Stimulated activated CD8-positive, alpha-beta memory T cell treated with anti-CD3 and anti-CD28 coated beads, Interleukin-12 subunit alpha, Interleukin-12 subunit beta, amount 100 ng/mL, for 4 hours (primary cell): Measurements from ENCODE around the gene EFNA2.

Experiments used
- DNase-seq: peaks from one replicate; pipeline ENCODE4 v3.0.0-alpha.2; 2020; ENCODE audit warnings: low read depth

EFNA2 gene

DNA sequence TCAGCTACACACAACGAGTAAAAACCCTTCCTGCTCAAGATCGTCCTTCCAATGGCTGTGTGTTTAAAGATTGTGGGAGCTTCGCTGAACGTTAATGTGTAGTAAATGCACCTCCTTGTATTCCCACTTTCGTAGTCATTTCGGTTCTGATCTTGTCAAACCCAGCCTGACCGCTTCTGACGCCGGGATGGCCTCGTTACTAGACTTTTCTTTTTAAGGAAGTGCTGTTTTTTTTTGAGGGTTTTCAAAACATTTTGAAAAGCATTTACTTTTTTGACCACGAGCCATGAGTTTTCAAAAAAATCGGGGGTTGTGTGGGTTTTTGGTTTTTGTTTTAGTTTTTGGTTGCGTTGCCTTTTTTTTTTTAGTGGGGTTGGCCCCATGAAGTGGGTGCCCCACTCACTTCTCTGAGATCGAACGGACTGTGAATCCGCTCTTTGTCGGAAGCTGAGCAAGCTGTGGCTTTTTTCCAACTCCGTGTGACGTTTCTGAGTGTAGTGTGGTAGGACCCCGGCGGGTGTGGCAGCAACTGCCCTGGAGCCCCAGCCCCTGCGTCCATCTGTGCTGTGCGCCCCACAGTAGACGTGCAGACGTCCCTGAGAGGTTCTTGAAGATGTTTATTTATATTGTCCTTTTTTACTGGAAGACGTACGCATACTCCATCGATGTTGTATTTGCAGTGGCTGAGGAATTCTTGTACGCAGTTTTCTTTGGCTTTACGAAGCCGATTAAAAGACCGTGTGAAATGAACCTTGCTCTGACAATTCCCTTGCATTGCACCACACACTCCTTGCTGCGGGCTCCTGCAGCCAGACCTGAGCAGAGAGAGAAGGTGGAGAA lies 13.0 kb upstream of the EFNA2 start:
- DNase-seq, result no peak

DNA sequence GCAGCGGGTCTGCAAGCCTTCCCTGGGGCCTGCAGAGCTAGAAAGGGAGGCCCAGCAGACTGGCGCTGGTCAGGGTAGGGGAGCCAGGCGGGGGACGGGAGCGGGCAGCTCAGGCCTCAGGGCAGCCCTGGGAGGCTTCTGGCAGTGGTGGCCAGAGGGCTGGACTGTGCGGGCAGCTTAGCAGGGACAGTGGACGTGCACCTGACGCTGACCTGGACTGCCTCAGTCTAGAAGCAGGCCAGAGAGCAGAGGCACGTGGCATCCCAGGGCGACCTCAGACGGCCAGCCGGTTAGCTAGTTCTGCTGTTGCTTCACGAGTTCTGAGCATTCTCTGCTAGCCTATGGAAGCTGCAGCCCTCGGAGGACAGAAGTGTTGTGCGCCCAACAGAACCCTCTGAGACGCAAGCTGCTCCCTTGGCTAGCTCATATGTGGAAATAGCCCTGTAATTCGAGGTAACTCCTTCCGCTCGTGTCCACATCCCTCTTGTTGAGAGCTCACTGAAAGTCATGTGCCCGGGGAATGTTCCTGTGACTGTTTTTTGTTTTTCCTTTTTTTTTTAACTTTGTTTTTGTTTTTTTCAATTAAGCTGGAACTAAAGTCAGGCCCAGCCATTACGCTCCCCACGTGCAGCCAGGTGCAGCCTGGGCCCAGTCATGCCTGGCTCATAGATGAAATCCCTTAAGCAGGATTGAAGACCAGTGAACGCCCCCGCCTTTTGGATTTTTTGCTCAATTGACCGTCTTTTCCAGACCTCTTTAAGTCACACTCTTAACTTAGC lies 12.2 kb upstream of the EFNA2 start:
- no peak for DNase-seq

DNA sequence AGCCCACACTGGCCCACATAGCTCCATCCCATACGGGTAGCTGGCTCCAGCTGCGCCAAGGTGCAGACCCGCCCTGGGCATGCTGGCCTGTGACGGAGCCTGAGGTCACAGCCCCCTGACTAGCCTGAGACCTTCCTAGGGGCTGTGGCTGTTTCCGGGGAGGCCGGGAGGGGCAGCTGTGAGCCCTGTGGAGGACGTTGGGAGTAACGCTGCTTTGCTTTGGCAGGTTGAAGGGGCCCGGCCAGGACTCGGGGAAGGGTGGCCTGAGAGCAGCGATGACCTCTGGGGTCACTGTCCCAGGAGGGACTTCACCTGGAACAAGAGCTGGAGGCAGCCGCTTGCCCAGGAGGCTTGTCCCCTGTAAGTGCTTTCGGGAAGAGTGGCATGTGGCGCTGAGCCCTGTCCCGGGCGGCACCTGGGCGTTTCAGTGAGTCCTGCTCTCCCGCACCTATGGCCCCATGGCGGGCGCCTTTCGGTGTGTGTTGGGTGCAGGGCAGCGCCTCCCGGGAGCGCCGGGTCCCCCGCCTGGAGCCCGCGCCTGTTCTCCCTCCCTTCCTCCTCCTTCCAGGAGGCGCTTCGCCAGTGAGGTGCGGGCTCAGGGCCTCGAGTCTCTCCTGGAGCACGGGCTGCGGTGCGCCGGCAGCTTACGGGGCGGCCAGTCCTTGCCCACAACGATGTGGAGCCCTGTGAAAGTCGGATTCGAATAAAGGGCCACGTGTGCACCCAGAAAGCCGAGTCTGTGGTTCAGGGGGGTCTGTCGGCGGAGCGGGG lies 11.4 kb upstream of the EFNA2 start:
- no peak for DNase-seq

DNA sequence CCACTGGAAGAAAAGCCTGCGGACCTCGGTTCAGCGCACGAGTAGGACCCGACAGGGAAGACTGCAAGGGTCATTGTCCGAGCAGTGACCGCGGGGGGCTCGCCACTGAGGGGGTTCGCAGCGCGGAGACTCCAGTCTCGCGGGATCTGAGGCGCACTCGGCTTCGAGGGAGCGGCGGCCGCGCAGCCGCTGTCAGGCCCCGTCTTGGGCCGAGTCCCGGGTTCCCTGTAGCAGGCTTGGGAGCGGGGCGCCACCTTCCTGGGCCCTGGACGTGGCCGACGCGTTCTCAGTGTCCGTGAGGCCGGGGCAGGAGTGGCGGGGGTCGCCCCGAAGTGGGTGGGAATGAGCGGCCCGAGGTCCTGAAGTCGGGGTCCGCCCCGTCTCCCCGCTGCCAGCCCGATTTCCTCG lies 10.8 kb upstream of the EFNA2 start:
- no peak for DNase-seq

DNA sequence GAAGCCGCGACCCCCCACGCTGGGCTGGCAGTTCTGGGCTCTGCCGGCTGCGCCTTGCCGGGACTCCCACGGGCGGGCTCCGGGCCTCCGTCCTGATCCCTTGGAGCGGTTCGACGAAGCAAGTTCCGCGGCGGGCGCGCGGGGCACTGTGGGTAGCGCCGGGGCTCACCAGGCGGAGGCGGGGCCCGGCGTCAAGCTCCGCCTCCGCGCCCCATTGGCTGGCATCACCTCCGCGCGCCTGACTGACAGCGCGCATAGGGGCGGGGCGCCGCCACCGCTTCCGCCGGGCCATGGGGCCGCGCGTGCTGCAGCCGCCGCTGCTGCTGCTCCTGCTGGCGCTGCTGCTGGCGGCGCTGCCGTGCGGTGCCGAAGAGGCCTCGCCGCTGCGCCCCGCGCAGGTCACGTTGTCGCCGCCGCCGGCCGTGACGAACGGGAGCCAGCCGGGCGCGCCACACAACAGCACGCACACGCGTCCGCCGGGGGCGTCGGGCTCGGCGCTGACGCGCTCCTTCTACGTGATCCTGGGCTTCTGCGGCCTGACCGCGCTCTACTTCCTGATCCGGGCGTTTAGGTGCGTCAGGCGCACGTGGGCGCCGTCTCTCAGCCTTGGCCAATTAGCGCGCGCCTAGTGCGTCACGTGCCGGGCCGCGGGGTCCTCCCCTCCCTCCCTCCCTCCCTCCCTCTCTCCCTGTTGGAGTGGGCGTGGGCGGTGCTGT lies 10.3 kb upstream of the EFNA2 start, which contains the start of gene FAM174C:
FAM174C (plus strand) TSS at position 271 of the 716 bp plus-strand sequence; CDS start at position 291, 20 bp downstream.
- peak; percentile 96 for DNase-seq

DNA sequence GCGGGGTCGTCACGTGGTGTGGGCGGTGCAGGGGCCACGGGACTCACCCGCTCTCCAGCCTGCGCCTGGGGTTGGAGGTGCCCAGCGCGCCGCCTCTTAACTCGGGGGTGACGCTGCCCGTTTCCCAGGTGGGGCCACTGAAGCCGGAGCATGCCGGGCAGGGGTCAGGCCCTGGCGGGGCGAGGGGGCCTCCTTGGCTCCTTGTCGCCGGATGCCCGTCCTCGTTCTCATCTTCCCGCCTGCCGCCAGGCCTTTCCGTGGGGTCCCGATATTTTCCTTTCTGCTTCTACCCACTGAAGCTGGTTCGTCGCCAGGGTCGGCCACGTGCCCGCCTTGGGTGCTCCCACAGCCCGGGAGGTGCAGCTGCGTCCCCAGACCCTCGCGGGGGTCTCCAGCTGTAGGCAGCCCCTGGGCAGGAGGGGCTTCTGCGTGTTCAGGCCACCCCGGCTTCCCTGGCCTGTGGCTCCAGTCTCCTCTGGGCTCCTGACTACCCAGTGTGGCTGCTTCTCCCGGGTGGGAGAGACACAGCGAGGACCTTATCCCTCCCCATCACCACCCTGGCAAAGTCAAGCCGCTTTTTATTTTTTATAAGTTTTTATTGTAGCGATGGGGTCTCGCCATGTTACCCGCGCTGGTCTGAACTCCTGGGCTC lies 9.6 kb upstream of the EFNA2 start:
- DNase-seq, result no peak

DNA sequence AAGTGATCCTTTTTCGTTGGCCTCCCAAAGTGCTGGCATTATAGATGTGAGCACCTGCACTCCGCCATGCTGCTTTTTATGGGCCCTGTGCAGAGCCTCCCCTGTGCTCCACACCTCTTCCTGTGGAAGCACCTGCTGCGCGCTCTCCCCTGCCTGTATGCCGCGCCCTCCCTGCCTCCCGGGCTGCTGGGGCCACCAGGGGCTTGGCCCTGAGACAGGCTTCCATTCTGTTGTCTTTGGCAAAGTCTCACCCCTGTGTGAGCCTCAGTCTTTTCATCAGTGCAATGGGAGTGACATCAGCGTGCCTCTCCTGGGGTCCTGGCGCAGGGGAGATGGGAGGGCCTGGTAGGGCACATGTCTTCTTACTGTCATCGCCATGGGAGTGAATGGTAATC lies 9.0 kb upstream of the EFNA2 start:
- no peak for DNase-seq

DNA sequence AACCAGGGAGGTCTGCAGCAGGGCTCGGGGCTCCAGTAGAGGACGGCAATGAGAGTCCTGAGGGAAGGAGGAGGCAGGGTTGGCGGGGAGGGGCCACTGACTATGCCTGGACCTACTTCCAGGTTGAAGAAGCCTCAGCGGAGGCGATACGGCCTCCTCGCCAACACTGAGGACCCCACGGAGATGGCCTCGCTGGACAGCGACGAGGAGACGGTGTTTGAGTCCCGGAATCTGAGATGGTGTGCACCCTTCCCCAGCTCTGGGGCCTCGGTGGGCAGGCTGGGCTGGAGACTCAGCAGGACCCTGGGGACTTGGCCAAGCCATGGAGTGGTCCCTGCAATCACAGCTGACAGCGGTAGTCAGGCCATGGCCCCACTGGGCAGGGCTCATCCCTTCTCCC lies 8.6 kb upstream of the EFNA2 start:
- DNase-seq, result no peak

DNA sequence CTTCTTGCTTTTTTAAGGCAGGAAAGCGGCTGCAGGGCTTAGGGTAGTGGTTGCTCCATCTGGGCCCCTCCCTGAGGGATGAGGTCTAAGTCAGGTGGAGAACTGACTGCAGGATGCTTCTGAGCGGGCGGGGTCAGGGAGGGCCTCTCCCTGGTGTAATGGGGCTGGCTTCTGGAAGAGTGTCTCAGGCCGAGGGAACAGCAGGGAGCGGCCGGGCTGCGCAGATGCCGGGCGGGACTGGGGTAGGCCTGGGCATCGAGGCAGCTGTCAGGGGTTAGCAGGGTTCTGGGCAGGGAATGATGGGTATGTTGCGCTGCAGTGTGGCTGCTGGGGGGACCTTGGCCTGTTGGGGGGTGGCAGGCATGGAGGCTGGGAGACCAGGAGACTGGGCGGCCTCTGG lies 7.6 kb upstream of the EFNA2 start:
- no peak for DNase-seq

DNA sequence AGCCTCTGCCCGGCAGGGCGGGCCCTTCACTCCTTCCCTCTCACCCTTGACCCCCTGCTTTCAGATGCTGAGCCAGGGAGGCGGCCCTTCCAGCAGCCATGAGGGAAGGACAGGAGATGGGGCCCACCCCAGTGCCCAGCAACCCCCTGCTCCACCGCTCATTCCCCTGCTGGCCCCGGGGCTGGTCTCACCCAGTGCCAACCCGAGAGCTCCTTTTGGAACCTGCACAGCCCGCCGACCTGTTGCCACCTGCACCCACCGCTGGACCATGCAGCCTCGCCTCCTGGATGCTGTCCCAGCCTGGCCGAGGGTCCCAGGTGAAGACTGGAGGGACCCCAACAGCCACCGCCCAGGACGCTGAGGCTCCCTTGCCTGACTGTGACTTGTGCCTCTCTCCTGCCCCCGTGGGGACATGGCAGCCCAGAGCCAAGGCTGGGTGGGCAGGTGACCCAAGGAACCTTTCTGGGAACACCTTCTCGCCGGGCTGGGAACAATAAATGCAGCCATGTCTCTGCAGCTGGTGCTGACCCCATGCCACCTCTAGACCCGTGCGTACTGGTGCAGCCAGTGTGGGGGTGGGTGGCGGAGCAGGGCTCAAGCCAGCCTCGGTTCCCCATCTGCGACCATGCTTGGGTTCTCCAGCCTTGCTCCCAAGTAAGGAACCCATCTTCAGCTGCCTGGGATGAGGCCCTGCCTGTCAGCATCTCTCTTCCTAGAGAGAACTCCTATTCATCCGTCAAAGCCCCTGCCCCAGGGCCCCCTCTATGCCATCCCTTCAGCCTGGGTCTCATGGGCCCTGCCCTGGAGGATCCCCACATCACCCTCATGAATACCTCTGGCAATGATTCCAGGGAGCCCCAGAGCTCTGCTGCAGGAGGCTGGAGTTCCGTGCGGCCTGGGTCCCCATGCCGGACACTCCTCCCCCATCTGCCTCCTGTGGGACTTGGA lies 6.7 kb upstream of the EFNA2 start:
- no peak for DNase-seq

DNA sequence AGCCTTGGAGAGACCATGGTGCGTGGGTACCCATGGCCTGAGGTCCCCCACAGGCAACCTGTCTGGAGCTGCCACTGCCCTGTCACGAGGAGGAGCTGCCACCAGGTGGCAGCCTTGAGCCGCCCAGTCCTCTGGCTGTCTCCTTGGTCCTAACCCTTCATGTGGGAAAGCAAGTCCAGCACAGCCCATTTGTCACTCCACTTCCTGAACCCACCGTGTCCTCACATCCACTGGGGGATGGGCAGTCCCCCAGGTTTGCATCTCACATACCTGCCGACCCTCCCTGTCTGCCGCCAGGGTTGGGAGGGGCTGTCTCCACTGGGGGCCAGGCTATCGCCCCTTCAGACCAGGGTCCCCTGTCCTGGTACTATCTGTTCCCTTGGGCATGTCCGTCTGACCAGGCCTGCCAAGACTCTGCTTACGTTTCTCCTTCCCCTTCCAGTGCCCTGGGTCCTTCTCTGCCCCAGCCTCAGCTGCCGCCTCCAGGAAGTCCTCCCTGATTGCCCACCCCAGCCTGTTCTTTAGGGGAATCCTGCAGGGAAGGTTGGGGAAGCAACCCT lies 5.8 kb upstream of the EFNA2 start:
- DNase-seq, result peak; percentile 56

DNA sequence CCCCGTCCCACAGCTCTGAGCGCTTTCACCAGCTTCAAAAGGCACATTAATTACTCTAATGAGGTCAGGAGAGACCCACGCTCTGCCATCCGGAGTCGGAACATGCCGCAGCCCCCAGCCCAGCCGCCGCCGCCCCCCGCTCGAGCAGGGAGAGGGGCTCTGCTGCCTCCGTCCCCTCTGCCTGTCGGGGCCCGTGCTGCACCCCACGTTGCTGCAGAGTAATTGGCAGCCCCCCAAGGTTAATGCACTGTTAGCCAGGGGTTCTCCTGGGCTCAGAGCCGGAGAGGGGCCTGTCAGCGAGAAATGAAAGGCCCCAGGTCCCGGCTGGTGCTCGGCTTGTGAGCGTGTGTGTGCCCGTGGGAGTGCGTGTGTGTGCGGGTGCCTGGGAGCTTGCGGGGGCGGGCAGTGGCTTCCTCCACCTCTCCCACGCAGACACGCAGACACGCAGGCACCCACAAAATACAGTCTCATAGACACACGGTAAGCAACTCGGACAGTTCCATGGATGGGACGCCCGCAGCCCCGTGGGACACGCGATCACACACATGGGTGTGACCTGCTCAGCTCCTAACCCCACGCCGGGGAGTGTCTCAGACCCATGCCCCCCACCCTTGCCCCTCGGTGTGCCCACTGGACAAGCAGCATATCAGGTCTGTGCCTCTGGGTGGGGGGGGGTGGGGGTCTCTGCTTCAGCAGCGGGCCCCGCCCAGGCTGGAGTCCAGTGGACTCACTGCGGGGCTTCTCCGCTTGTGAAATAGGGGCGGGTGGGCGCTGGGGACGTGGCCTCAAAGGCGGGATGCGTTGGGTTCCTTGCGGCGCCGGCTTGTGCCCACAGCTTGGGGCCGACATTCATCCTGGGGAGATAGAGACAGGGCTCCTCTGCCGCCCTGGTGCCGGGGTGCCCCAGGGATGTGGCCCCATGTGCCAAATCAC lies 4.8 kb upstream of the EFNA2 start:
- DNase-seq, result no peak

DNA sequence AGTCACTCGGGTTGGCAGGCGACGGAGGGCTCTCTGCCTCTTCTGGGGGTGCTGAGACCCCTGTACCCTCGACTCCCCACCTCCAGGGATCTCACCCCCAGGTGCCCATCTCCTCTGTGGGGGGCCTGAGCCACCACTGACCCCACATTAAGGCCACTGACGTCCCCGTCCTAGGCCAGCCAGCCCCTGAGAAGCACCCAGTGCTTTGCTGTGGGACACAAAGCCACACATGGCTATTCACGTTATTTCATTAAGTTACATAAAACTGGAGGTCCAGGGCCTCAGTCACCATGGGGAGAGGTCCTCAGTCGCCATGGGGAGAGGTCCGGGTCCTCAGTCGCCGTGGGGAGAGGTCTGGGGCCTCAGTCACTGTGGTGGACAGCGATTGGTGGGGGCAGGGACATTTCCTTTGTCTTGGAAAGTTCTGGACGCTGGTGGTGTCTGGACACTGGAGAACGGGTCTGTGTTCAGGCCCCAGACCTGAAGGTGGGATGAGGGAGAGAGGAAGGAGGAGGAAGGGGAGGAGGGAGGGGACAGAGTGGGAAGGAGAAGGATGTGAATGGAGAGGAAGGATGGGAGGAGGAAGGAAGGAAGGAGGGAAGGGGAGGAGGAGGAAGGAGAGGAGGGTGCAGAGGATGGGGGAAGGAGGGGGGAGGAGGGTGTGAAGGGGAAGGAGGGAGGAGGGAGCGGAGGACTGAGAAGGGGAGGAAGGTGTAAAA lies 3.9 kb upstream of the EFNA2 start:
- no peak for DNase-seq

DNA sequence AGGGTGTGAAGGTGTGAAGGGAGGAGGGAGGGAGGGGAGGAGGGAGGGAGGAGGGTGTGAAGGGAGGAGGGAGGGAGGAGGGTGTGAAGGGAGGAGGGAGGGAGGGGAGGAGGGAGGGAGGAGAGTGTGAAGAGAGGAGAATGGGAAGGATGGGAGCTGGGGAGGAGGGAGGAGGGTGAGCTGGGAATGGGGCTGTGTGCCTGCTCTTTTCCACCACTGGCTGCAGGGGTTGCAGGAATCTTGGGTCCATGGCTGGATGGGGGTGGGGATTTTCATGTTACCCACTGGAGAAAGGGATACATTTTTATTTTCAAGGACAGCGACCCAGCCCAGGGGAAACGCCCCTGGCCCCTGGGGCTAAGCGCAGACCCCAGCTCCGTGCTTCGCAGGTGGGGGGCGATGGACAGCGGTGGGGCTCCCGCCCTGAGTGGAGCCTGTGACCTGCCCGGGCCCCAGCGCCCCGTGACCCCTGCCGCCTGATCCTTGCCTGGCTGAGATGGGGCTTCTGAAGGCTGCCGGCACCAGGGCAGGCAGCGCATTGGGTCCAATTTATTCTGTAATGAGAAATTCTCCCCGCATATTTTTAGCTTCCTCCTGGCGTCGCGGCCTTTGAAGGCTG lies 3.0 kb upstream of the EFNA2 start:
- DNase-seq, result no peak

DNA sequence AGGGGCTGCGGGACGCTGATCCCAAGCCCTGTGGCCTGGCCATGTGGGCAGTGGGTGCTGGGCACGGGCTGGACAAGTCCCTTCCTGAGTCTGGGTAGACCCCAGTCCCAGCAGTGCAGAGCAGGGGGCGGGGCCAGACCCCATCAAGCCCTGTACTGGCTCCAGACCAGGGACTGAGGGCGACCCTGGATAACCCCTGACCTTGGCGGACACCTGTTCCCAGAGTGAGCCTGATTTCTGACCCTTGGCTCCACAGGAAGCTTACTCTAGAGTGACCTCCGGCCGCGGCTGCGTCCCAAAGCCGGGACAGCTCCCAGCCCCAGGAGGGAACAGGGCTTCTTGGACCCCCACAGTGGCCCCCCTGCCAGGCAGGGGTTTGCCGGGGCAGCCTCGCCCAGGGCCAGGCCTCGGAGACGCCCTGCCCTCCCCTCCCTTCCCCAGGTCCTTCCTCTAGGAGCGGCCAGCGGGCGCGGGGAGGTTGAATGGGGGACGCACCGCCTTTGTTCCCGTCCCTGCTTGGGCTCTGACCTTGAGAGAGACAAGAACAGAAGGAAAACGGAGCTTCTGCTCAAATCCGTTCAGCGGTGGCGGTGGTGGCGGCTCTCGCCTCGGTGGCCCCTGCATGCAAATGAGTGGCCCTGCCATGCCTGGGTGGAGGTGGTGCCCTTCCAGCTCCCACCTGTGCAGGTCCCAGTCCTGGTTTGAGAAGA lies 2.3 kb upstream of the EFNA2 start:
- DNase-seq, result no peak

DNA sequence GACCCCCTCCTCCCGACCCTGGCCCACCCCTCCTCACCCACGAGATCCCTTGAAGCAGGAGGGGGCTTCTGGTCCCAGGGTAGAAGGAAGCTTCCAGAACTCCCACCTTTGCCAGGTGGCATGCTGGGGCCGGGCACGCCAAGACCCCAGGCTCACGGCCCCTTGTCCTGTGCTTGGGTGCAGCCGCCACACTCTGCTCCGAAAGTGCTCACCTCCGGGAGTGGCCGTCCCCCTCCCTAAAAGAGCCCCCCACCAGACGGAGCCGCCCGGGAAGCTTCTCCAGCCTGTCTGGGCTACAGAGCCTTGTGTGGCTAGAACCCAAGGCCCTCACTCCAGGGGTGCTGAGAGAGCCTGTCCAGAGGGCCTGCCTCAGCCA lies 1.8 kb upstream of the EFNA2 start:
- no peak for DNase-seq
